AG08395 (cell line): Measurements from ENCODE around the gene FAM25A.

Experiments
- DNase-seq: peaks from one replicate; pipeline ENCODE4 v3.0.0; 2012; ENCODE audit warnings: mixed read lengths, low spot score

FAM25A gene

GRCh38 chr10:87064651-87065050 is 44.6 kb downstream of the FAM25A start:
- no peak for DNase-seq

DNA sequence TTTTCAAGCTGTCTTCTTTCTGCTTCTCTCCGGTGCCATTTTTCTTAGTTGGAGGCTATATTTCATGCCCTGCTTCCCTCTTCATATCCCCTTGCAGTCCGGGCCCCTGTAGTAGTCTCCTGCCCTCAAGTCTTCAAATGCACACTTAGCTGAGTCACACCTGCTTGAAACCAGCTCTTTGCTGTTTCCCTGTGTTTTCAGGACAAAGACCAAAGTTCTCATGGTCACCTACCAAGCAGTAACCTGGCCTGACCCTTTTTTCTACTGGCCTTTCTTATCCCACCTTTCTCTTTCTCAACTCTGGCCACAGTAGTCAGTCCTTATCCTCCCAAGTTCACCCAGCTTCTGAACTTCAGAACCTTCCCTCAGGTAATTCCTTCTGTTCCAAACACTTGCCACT is 46.1 kb downstream of the FAM25A start:
- no peak for DNase-seq

GRCh38 chr10:87066865-87067264 is 46.8 kb downstream of the FAM25A start:
- DNase-seq, result no peak

DNA sequence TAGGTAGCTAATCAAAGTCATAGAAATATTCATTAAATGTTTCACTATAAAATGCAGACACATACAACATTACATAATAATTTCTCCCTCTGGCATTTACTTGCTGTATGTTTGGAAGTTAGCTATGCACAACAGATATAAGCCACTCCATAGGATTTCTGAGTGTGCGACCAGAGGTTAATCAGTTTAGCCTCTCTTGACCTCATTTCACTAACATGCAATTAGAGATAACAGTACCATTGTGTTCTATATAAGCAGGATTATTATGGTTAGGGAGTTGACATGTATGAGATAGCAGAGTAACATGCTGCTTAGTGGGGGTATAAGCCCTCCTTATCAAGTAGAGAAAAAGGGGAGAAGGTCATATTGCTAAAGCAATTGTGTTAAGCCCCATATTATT is 48.2 kb downstream of the FAM25A start:
- DNase-seq, result no peak

- DNase-seq, result no peak
Measured at GRCh38 chr10:87072449-87072848, 52.4 kb downstream of the FAM25A start.
